ENCODE results near the gene CNN2. TPM values are rescaled to one million over a fixed set of nuclear protein-coding genes. Genes with fewer than 3 reads are reported as not detected.
A peak's percentile ranks its signal among the peaks of the same experiment; 100 is the strongest.

CNN2 gene
- total and polyA plus RNA-seq, 4 donors: 26.3 to 43.4 (median 38.0) TPM

- DNase-seq (ENCODE audit: low read depth in 4 of 6, low spot score in 6 of 6): no peak
- Histone ChIP-seq H3K9me3 (ENCODE audit: control insufficient read depth, insufficient read depth, low read length) (no peaks in the 10 kb centered on the region), H3K27me3 (ENCODE audit: control insufficient read depth, insufficient read depth, low read length) (no peaks in the 10 kb centered on the region), H3K4me3 (ENCODE audit: low read depth, low read length) (no peak overlapping the region), H3K27ac (ENCODE audit: low read depth, low read length) (no peak overlapping the region), H3K4me1 (ENCODE audit: control insufficient read depth, insufficient read depth, low read length) (peaks cover 8% of the 10 kb centered on the region), H3K36me3 (ENCODE audit: control insufficient read depth, insufficient read depth, low read length) (peaks cover 29% of the 10 kb centered on the region)
- 93% methylated on average over 47 of the region's 50 CpGs for WGBS (ENCODE audit: insufficient coverage)
Measured at GRCh38 chr19:1080360-1081161, 54.2 kb downstream of the CNN2 start.

DNA sequence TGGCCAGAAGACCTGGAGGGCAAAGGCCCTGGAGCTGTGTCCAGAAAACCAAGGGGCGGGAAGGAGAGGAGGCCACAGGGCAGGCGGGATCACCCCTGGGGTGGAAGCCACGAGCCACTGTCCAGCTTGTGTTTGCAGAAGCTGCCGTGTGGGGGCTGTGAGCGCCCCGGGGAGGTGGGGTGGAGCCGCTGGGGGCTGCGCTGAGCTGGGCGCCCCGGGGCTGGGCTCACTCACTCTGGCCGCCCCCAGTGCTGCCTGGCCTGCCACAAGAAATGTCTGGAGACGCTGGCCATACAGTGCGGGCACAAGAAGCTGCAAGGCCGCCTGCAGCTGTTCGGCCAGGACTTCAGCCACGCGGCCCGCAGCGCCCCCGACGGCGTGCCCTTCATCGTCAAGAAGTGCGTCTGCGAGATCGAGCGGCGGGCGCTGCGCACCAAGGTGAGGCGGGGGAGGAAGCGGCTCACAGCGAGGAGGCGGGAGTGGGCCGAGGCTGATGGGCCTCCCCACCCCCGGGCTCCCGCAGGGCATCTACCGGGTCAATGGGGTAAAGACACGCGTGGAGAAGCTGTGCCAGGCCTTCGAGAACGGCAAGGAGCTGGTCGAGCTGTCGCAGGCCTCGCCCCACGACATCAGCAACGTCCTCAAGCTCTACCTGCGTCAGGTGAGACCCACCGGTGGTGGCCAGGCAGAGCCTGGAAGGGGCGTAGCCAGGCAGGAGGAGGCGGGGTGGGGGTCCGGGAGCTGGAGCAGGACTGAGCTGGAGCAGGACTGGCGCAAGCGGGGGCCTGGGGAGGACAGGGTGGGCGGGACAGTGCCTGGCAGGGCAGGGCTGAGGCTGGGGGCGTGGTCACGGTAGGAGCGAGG, 55.1 kb downstream of the CNN2 start:
- Histone ChIP-seq H3K36me3 (ENCODE audit: control insufficient read depth, insufficient read depth, low read length) (peaks cover 39% of the 10 kb centered on the region), H3K27ac (ENCODE audit: low read depth, low read length) (no peak overlapping the region), H3K9me3 (ENCODE audit: control insufficient read depth, insufficient read depth, low read length) (no peaks in the 10 kb centered on the region), H3K4me3 (ENCODE audit: low read depth, low read length) (no peak overlapping the region), H3K4me1 (ENCODE audit: control insufficient read depth, insufficient read depth, low read length) (peaks cover 8% of the 10 kb centered on the region), H3K27me3 (ENCODE audit: control insufficient read depth, insufficient read depth, low read length) (no peaks in the 10 kb centered on the region)
- no peak for DNase-seq (ENCODE audit: low read depth in 4 of 6, low spot score in 6 of 6)
- WGBS (ENCODE audit: insufficient coverage): 66% methylated on average over 57 of the region's 58 CpGs

- H3K27me3 ChIP-seq (ENCODE audit: control insufficient read depth, insufficient read depth, low read length): no peaks in the 10 kb centered on the region
- H3K36me3 ChIP-seq (ENCODE audit: control insufficient read depth, insufficient read depth, low read length): peaks cover 47% of the 10 kb centered on the region
- no peak overlapping the region for H3K27ac ChIP-seq (ENCODE audit: low read depth, low read length)
- H3K4me1 ChIP-seq (ENCODE audit: control insufficient read depth, insufficient read depth, low read length): peaks cover 8% of the 10 kb centered on the region
- DNase-seq (ENCODE audit: low read depth in 4 of 6, low spot score in 6 of 6): peak in 1 of 6 donors; percentile 15
- WGBS (ENCODE audit: insufficient coverage): 22% methylated on average over 51 of the region's 51 CpGs
- H3K9me3 ChIP-seq (ENCODE audit: control insufficient read depth, insufficient read depth, low read length): no peaks in the 10 kb centered on the region
- no peak overlapping the region for H3K4me3 ChIP-seq (ENCODE audit: low read depth, low read length)
Measured at GRCh38 chr19:1082165-1082927, 55.9 kb downstream of the CNN2 start.

- Histone ChIP-seq H3K4me3 (ENCODE audit: low read depth, low read length) (no peak overlapping the region), H3K27ac (ENCODE audit: low read depth, low read length) (no peak overlapping the region), H3K9me3 (ENCODE audit: control insufficient read depth, insufficient read depth, low read length) (no peaks in the 10 kb centered on the region), H3K36me3 (ENCODE audit: control insufficient read depth, insufficient read depth, low read length) (peaks cover 55% of the 10 kb centered on the region), H3K27me3 (ENCODE audit: control insufficient read depth, insufficient read depth, low read length) (no peaks in the 10 kb centered on the region), H3K4me1 (ENCODE audit: control insufficient read depth, insufficient read depth, low read length) (peaks cover 8% of the 10 kb centered on the region)
- no peak for DNase-seq (ENCODE audit: low read depth in 4 of 6, low spot score in 6 of 6)
- 87% methylated on average over 55 of the region's 59 CpGs for WGBS (ENCODE audit: insufficient coverage)
Measured at GRCh38 chr19:1082928-1083816, 56.8 kb downstream of the CNN2 start.

GRCh38 chr19:1084024-1084868, 57.8 kb downstream of the CNN2 start:
- Histone ChIP-seq H3K4me3 (ENCODE audit: low read depth, low read length) (no peak overlapping the region), H3K9me3 (ENCODE audit: control insufficient read depth, insufficient read depth, low read length) (no peaks in the 10 kb centered on the region), H3K36me3 (ENCODE audit: control insufficient read depth, insufficient read depth, low read length) (peaks cover 66% of the 10 kb centered on the region), H3K27ac (ENCODE audit: low read depth, low read length) (no peak overlapping the region), H3K4me1 (ENCODE audit: control insufficient read depth, insufficient read depth, low read length) (peaks cover 8% of the 10 kb centered on the region), H3K27me3 (ENCODE audit: control insufficient read depth, insufficient read depth, low read length) (no peaks in the 10 kb centered on the region)
- DNase-seq (ENCODE audit: low read depth in 4 of 6, low spot score in 6 of 6): no peak
- 94% methylated on average over 43 of the region's 43 CpGs for WGBS (ENCODE audit: insufficient coverage)

DNA sequence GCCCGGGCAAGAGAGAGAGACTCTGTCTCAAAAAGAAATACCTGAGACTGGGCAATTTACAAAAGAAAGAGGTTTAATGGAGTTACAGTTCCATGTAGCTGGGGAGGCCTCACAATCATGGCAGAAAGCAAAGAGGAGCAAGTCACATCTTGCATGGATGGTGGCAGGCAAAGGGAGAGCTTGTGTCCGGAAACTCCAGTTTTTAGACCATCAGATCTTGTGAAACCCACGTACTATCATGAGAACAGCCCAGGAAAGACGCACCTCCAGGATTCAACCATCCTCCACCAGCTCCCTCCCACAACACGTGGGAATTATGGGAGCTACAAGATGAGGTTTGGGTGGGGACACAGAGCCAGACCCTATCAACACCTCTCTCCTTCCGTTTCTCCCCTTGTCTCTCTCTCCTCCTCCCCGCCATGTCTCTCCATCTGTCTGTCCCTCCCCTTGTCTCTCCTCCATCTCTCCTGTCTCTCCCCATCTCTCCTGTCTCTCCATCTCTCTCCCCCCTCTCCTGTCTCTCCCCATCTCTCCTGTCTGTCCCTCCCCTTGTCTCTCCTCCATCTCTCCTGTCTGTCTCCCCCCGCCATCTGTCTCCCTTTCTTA, 58.7 kb downstream of the CNN2 start:
- H3K9me3 ChIP-seq (ENCODE audit: control insufficient read depth, insufficient read depth, low read length): no peaks in the 10 kb centered on the region
- no peak for DNase-seq (ENCODE audit: low read depth in 4 of 6, low spot score in 6 of 6)
- H3K27ac ChIP-seq (ENCODE audit: low read depth, low read length): no peak overlapping the region
- no peaks in the 10 kb centered on the region for H3K27me3 ChIP-seq (ENCODE audit: control insufficient read depth, insufficient read depth, low read length)
- H3K36me3 ChIP-seq (ENCODE audit: control insufficient read depth, insufficient read depth, low read length): peaks cover 73% of the 10 kb centered on the region
- peaks cover 8% of the 10 kb centered on the region for H3K4me1 ChIP-seq (ENCODE audit: control insufficient read depth, insufficient read depth, low read length)
- 87% methylated on average over 7 of the region's 8 CpGs for WGBS (ENCODE audit: insufficient coverage)
- no peak overlapping the region for H3K4me3 ChIP-seq (ENCODE audit: low read depth, low read length)

- Histone ChIP-seq H3K4me1 (ENCODE audit: control insufficient read depth, insufficient read depth, low read length) (peaks cover 8% of the 10 kb centered on the region), H3K27ac (ENCODE audit: low read depth, low read length) (no peak overlapping the region)
Measured at GRCh38 chr19:1085676-1086442, 59.5 kb downstream of the CNN2 start.

More at GRCh38 chr19:1085676-1086442, 59.5 kb downstream of the CNN2 start:
- DNase-seq (ENCODE audit: low read depth in 4 of 6, low spot score in 6 of 6): no peak
- Histone ChIP-seq H3K36me3 (ENCODE audit: control insufficient read depth, insufficient read depth, low read length) (peaks cover 73% of the 10 kb centered on the region), H3K4me3 (ENCODE audit: low read depth, low read length) (no peak overlapping the region), H3K9me3 (ENCODE audit: control insufficient read depth, insufficient read depth, low read length) (no peaks in the 10 kb centered on the region), H3K27me3 (ENCODE audit: control insufficient read depth, insufficient read depth, low read length) (no peaks in the 10 kb centered on the region)
- WGBS (ENCODE audit: insufficient coverage): 77% methylated on average over 35 of the region's 38 CpGs
